Right renal pelvis (tissue), 4 donors: ENCODE results near the gene MADCAM1. TPM values are rescaled to one million over a fixed set of nuclear protein-coding genes. Genes with fewer than 3 reads are reported as not detected.

ENCODE experiments used
- DNase-seq, 4 donors: peaks; one replicate each; pipeline ENCODE4 v3.0.0-alpha.2; 2013; ENCODE audit warnings: low read depth in 4 of 4, low spot score in 3 of 4, missing footprints in 1 of 4
- polyA plus RNA-seq, 4 donors: library from polyadenylated mRNA; unstranded; fragments of 120-200 nt; gene quantifications; one replicate each; pipeline ENCODE4 v1.2.1, GENCODE V29; 2013; ENCODE audit not compliant: insufficient read length in 4 of 4

The MADCAM1 gene
- polyA plus RNA-seq, 4 donors: 2.8 to 5.6 (median 3.6) TPM

DNA sequence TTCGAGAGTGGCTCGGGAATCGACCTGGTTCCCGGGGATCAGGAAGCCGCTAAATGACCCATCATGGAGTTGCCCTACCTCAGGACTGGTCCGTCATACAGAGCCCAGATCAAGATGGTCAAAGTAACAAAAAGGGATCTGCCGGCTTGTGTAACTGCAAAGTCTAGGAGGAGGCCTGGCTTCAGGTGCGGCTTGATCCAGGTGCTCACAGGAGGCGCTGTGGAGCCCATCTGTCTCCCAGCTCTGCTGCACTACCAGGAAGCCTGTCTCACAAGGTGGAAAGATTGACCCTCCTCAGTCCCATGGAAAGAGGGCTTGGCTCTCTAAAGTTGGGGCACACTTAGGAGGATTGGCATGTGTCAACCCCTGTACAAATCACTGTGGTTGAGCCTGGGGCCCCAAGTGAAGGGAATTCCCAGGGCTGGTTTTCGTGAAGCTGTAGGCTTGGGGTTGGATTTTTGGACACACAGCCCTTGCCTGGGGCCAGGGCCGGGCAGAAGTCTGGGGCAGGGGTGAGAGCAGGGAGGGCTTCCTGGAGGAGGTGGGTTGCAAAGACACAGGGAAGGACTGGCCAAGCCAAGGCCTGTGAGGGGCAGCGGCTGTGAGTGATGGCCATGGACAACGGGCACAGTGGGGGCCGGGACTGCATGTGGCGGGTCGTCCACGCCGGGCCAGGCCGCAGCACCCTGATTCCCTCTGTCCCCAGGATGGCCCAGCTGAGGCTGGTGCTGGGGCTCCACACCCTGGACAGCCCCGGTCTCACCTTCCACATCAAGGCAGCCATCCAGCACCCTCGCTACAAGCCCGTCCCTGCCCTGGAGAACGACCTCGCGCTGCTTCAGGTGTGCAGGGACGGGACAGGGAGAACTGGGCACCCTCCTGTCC lies 51.8 kb downstream of the MADCAM1 start:
- no peak for DNase-seq

GRCh38 chr19:548886-549830 lies 52.9 kb downstream of the MADCAM1 start:
- no peak for DNase-seq

GRCh38 chr19:554817-555216 lies 58.5 kb downstream of the MADCAM1 start:
- no peak for DNase-seq

Other genes starting within 250 kb of the MADCAM1 start
- 1 to 10 TPM; 2.2 to 4.3 (median 3.2) TPM for gene PLPP2, start 205.1 kb upstream of the MADCAM1 start, polyA plus RNA-seq
- gene MIER2, start 151.7 kb upstream of the MADCAM1 start, polyA plus RNA-seq: 10 to 100 TPM; 23.6 to 32.8 (median 24.5) TPM
- 1 to 10 TPM; 1.4 to 3.4 (median 1.8) TPM for gene C2CD4C, start 87.3 kb upstream of the MADCAM1 start, polyA plus RNA-seq
- gene SHC2, start 35.5 kb upstream of the MADCAM1 start, polyA plus RNA-seq: 10 to 100 TPM; 25.1 to 41.9 (median 28.7) TPM
- 10 to 100 TPM in 1 of 4 donors, 1 to 10 TPM in 3; 5.5 to 18.3 (median 6.6) TPM for gene TPGS1, start 11.0 kb downstream of the MADCAM1 start, polyA plus RNA-seq
- gene CDC34, start 35.3 kb downstream of the MADCAM1 start, polyA plus RNA-seq: 10 to 100 TPM; 56.1 to 75.0 (median 60.6) TPM
- gene GZMM, start 47.6 kb downstream of the MADCAM1 start, polyA plus RNA-seq: under 1 TPM; 0.17 to 0.43 (median 0.29) TPM
- gene BSG, start 76.1 kb downstream of the MADCAM1 start, polyA plus RNA-seq: 100 to 1,000 TPM; 419 to 639 (median 444) TPM
- gene HCN2, start 93.4 kb downstream of the MADCAM1 start, polyA plus RNA-seq: under 1 TPM; 0.18 to 0.44 (median 0.23) TPM
- 10 to 100 TPM; 52.8 to 71.6 (median 57.0) TPM for gene POLRMT, start 137.1 kb downstream of the MADCAM1 start, polyA plus RNA-seq
- gene FGF22, start 143.4 kb downstream of the MADCAM1 start, polyA plus RNA-seq: under 1 TPM; 0.23 to 0.73 (median 0.48) TPM
- gene RNF126, start 166.7 kb downstream of the MADCAM1 start, polyA plus RNA-seq: 10 to 100 TPM; 20.8 to 36.7 (median 27.4) TPM
- 10 to 100 TPM; 13.8 to 22.5 (median 16.3) TPM for gene FSTL3, start 179.9 kb downstream of the MADCAM1 start, polyA plus RNA-seq
- gene PRSS57, start 199.0 kb downstream of the MADCAM1 start, polyA plus RNA-seq: under 1 TPM; 0.17 to 0.48 (median 0.37) TPM
- 100 to 1,000 TPM in 1 of 4 donors, 10 to 100 TPM in 3; 79.7 to 121 (median 87.5) TPM for gene PALM, start 212.4 kb downstream of the MADCAM1 start, polyA plus RNA-seq